D721Med (cell line): Measurements from ENCODE around the gene ETV6.

ENCODE experiments used
- DNase-seq: peaks from one replicate; pipeline ENCODE4 v3.0.0; 2011; ENCODE audit warnings: low spot score; ENCODE audit not compliant: insufficient read length
- FAIRE-seq: peaks from 2 replicates; lab custom pipeline; 2011; peaks lifted over from hg19 to GRCh38; lab: Jason Lieb, UNC
- TF ChIP-seq, protein P1 (sequence below): IDR thresholded peaks from 2 replicates; pipeline ENCODE4 v1.5.1; 2012; ENCODE audit warnings: mild to moderate bottlenecking, control low read depth; ENCODE audit not compliant: insufficient read depth; ENCODE audit errors: missing control alignments

The ETV6 gene

DNA sequence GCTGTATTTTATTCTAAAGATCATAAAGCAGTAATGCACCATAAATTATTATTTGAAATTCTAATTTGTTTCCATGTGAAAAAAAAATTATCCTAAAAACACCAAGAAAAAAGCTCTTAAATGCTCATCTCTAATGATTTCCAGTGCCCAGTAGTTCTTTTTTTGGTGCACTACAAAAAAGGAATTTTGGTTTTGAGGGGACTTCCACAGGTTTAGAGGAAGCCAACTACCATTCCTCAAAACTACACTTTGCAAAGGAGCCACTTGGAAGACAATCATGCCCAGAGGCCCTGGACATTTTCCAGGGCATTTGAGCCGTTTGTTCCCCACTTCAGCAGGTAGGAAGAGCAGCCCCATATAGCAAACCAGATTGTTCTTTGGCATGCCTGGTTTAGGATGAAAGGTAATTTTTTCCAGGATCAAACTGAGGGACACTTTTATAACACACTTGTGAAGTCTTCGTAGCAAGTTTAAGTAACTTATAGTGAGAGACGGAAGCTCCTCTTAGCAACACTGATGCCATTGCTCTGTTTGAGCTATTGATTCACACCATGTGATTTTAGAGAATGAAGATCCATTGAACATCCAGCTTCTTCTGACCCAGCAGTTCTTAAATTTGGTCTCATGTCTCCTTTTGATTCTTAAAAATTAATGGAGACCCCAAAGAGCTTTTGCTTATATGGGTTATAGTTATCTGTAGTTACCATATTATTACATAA, 187.9 kb downstream of the ETV6 start:
- FAIRE-seq (no peak), DNase-seq (no peak)
- TF ChIP-seq, protein P1, sequence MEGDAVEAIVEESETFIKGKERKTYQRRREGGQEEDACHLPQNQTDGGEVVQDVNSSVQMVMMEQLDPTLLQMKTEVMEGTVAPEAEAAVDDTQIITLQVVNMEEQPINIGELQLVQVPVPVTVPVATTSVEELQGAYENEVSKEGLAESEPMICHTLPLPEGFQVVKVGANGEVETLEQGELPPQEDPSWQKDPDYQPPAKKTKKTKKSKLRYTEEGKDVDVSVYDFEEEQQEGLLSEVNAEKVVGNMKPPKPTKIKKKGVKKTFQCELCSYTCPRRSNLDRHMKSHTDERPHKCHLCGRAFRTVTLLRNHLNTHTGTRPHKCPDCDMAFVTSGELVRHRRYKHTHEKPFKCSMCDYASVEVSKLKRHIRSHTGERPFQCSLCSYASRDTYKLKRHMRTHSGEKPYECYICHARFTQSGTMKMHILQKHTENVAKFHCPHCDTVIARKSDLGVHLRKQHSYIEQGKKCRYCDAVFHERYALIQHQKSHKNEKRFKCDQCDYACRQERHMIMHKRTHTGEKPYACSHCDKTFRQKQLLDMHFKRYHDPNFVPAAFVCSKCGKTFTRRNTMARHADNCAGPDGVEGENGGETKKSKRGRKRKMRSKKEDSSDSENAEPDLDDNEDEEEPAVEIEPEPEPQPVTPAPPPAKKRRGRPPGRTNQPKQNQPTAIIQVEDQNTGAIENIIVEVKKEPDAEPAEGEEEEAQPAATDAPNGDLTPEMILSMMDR = no peak

DNA sequence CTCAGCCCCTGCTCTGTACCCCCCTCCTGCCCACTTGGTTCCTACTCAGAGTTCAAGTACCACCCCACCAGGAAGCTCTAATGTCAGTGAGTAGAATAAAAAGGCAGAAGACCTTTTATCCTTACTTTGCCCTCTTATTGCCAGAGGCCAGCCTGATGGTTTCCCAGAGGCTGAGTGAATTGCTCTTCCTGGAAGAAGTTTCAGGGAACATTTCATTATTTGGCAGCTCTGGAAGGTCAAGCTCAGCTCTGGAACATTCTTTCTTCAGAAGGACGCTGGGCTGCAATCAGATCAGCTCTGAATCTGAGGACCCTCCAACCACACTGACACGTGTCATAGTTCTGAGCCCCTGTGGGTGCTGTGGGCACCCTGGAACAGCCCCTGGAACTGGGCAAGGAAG, 188.9 kb downstream of the ETV6 start:
- FAIRE-seq (no peak), DNase-seq (no peak)
- TF ChIP-seq, protein P1 = no peak

- TF ChIP-seq, protein P1 = no peak
- FAIRE-seq (no peak), DNase-seq (no peak)
Observed at GRCh38 chr12:11839091-11839641, 189.7 kb downstream of the ETV6 start.

- TF ChIP-seq, protein P1 = no peak
- FAIRE-seq (no peak), DNase-seq (no peak)
Observed at GRCh38 chr12:11840366-11840765, 190.9 kb downstream of the ETV6 start.

DNA sequence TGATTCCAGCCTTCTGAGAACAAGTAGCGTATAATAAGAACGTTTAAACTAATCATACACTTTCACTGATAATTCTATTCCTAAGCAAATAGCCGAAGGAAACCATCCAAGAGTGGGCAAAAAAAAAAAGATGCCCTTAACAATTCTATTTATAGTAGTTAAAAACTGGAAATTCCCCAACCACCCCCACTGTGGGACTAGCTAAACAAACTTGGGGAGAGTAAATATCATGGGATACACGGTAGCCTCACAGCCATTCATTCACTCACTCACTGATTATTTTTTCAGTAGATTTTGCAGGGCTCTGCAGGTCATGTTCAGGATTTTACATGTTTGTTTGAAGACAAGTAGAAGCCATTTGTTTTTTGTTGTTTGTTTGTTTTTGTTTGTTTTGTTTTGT, 197.0 kb downstream of the ETV6 start:
- FAIRE-seq (no peak), DNase-seq (no peak)
- TF ChIP-seq, protein P1 = no peak

DNA sequence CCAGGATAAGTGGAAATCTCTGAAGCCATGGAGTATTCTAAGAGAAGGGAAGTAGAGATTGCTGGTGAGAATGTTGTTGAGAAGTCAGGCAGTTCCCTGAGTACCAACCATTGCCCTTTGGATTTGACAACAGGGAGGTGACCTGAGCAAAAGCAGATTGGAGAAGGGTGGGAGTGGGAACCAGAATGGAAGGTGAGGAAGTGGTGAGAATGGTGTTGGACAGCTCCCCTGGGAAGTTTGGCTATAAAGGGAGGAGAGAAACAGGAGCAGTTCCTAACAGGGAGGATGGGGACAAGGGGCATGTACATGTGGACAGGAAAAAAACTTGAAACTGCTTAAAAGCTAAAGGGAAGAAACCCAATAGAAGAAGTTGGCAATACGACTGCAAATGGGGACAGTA, 198.1 kb downstream of the ETV6 start:
- no peak for FAIRE-seq
- TF ChIP-seq, protein P1 = no peak
- DNase-seq = no peak

DNA sequence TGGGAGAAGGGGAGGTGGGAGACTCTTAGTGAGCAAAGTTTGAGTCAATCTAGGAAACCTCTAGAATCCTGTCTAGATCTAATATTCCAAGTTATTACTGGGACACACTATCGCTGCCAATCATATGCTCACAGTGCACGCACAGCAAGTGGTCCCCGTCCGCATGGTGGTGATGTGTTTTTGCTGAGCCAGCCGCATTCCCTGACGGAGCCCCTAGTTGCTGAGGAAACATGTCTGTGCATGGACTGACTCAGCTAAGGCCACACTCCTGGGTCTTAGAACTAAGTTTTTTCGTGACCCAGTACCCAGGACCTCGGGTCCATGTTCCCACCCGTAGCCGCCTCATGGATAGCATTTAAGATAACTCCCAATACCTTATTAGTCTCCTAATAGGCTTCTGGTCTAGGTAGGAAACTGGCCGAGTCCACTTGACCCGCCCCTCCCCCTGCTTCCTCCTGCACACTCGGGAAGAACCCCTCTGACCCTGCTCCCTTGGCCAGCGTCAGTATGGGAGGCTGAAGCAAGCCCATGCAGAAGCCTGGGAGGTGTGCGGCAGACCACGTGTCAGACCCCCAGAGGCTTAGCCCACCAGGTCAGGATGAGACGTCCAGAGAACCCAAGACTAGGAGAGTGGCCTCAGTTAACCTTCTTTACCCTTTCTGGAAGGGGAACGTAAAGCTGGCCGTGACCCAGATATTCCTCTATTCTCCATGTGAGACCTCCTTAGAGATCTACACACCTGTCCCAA, 200.5 kb downstream of the ETV6 start:
- FAIRE-seq = no peak
- no peak for DNase-seq
- TF ChIP-seq, protein P1 = no peak
